B cell (primary cell): ENCODE measurements around the gene PCIF1. TPM values are rescaled to one million over a fixed set of nuclear protein-coding genes. Genes with fewer than 3 reads are reported as not detected.

ENCODE experiments used
- ATAC-seq: fragments of 200-7000 bp; cut with Tn5 transposase; one replicate; pipeline ENCODE4 v1.10.0; 2021; ENCODE audit warnings: low read depth, mild to moderate bottlenecking, moderate number of reproducible peaks, moderate library complexity
- CTCF ChIA-PET: fragments of 350-600 bp; sonication (Branson Sonifier 250); formaldehyde crosslinking; loops from one replicate; lab custom pipeline; 2021; ENCODE audit warnings: antibody characterized with exemption, inconsistent platforms; lab: Charles Lee
- POLR2A ChIA-PET: fragments of 350-600 bp; sonication (Branson Sonifier 250); formaldehyde crosslinking; loops from one replicate; lab custom pipeline; 2021; ENCODE audit warnings: antibody characterized with exemption; lab: Charles Lee
- DNase-seq: peaks from one replicate; pipeline ENCODE4 v3.0.0; 2013
- H2AFZ ChIP-seq: 2 replicates; pipeline ENCODE4 v1.6.1; 2012; ENCODE audit warnings: mild to moderate bottlenecking, low read depth, low read length; ENCODE audit not compliant: insufficient read depth, poor library complexity, severe bottlenecking
- H3K27ac ChIP-seq, 2 donors: 1 replicate in 1 of 2; 2 replicates in 1 of 2; pipeline ENCODE4 v1.5.1; 2012 to 2013; ENCODE audit warnings: low read length in 2 of 2, mild to moderate bottlenecking in 2 of 2, moderate library complexity in 1 of 2
- H3K27me3 ChIP-seq, 4 experiments: fragments of 200-600 bp in 1 of 4; sonication (generic) in 1 of 4; replicated peaks in 1 of 4; 1 replicate in 2 of 4; 2 replicates in 2 of 4; pipeline versions ENCODE4 v1.6.1 to v1.7.0; 2013 to 2016; ENCODE audit warnings: low read length in 3 of 4, mild to moderate bottlenecking in 2 of 4, mixed read lengths in 1 of 4, moderate library complexity in 1 of 4; ENCODE audit not compliant: insufficient read depth in 4 of 4, control insufficient read depth in 3 of 4; ENCODE audit errors: control extremely low read depth in 1 of 4
- H3K36me3 ChIP-seq, 2 experiments: replicated peaks in 1 of 2; 1 replicate in 1 of 2; 2 replicates in 1 of 2; pipeline versions ENCODE4 v1.6.1 to v1.7.1; 2013; ENCODE audit warnings: low read length in 1 of 2; ENCODE audit not compliant: insufficient read depth in 2 of 2, control insufficient read depth in 1 of 2; ENCODE audit errors: control extremely low read depth in 1 of 2, extremely low read depth in 1 of 2
- H3K4me1 ChIP-seq, 2 donors: fragments of 200-600 bp in 1 of 2; sonication (generic) in 1 of 2; 1 replicate in 1 of 2; 2 replicates in 1 of 2; pipeline versions ENCODE4 v1.5.1 to v1.6.1; 2013 to 2017; ENCODE audit warnings: low read length in 2 of 2; ENCODE audit not compliant: control insufficient read depth in 2 of 2, insufficient read depth in 2 of 2
- H3K4me2 ChIP-seq: replicated peaks from 2 replicates; pipeline ENCODE3; 2012; ENCODE audit warnings: mild to moderate bottlenecking, low read depth, low read length; ENCODE audit not compliant: poor library complexity, severe bottlenecking
- H3K4me3 ChIP-seq, 5 experiments: fragments of 200-600 bp in 1 of 5; sonication (generic) in 1 of 5; 1 replicate in 3 of 5; 2 replicates in 2 of 5; pipeline versions ENCODE4 v1.5.1 to v1.7.0; 2011 to 2016; ENCODE audit warnings: low read length in 4 of 5, mild to moderate bottlenecking in 4 of 5, low read depth in 2 of 5, control low read depth in 1 of 5, moderate library complexity in 1 of 5; ENCODE audit not compliant: insufficient read depth in 1 of 5; ENCODE audit errors: control extremely low read depth in 1 of 5, extremely low read depth in 1 of 5
- H3K79me2 ChIP-seq: fragments of 200-600 bp; sonication (generic); one replicate; pipeline ENCODE4 v1.6.0; 2016; ENCODE audit warnings: low read length; ENCODE audit not compliant: control insufficient read depth, insufficient read depth
- H3K9ac ChIP-seq: fragments of 200-600 bp; sonication (generic); 2 replicates; pipeline ENCODE4 v1.6.1; 2017; ENCODE audit warnings: mild to moderate bottlenecking, low read length, moderate library complexity
- H3K9me3 ChIP-seq, 3 donors: one replicate each; pipeline versions ENCODE4 v1.6.1 to v1.7.1; 2013; ENCODE audit warnings: low read length in 2 of 3; ENCODE audit not compliant: control insufficient read depth in 2 of 3, insufficient read depth in 1 of 3; ENCODE audit errors: control extremely low read depth in 1 of 3
- H4K20me1 ChIP-seq: 2 replicates; pipeline ENCODE4 v1.6.0; 2012; ENCODE audit warnings: mild to moderate bottlenecking, low read length; ENCODE audit not compliant: insufficient read depth, control insufficient read depth, poor library complexity, severe bottlenecking
- H3K27ac Mint-ChIP-seq: one replicate; pipeline ENCODE4 v1.8.0; 2021; ENCODE audit warnings: mixed read lengths
- H3K27me3 Mint-ChIP-seq: one replicate; pipeline ENCODE4 v1.8.0; 2021; ENCODE audit warnings: mixed read lengths
- H3K4me1 Mint-ChIP-seq: one replicate; pipeline ENCODE4 v1.8.0; 2021; ENCODE audit warnings: mixed read lengths
- H3K4me3 Mint-ChIP-seq: one replicate; pipeline ENCODE4 v1.8.0; 2021; ENCODE audit warnings: mixed read lengths
- H3K9me3 Mint-ChIP-seq: one replicate; pipeline ENCODE4 v1.8.0; 2022; ENCODE audit warnings: mixed read lengths; ENCODE audit not compliant: insufficient read depth
- CTCF ChIP-seq: fragments of 200-600 bp; IDR thresholded peaks from one replicate; pipeline ENCODE4 v1.8.0; 2022; ENCODE audit warnings: antibody characterized with exemption, mild to moderate bottlenecking
- EZH2 ChIP-seq: IDR thresholded peaks from 2 replicates; pipeline ENCODE4 v1.6.1; 2012; ENCODE audit warnings: borderline replicate concordance, low read depth, mild to moderate bottlenecking, moderate library complexity, low read length; ENCODE audit not compliant: insufficient read depth, poor library complexity, severe bottlenecking
- WGBS: methylation state at CpG from one replicate; pipeline ENCODE4 v1.1.5; 2013; ENCODE audit warnings: missing lambda C conversion rate; ENCODE audit not compliant: insufficient coverage; 5-methylcytosine and 5-hydroxymethylcytosine counted together
- intact Hi-C: fragments of 100-400 bp; cut with micrococcal nuclease; formaldehyde crosslinking; loops from one replicate; pipeline ENCODE4 v1.10.0; 2022
- polyA plus RNA-seq: library from polyadenylated mRNA; depleted of rRNA; stranded (reverse); fragments of >200 nt; gene quantifications from 2 replicates; pipeline ENCODE4 v1.2.3, GENCODE V29; 2012
- total RNA-seq, 2 donors: library from RNA; stranded (reverse); fragments of 120-200 nt in 1 of 2; gene quantifications; 1 replicate in 1 of 2; 2 replicates in 1 of 2; pipeline versions ENCODE4 v1.2.3 to v1.2.4, GENCODE V29; 2013 to 2022

The PCIF1 gene
- total and polyA plus RNA-seq, 2 donors (not counting 1 experiment from before 2014, with no cell fraction given), result 74.2 to 79.2 TPM

DNA sequence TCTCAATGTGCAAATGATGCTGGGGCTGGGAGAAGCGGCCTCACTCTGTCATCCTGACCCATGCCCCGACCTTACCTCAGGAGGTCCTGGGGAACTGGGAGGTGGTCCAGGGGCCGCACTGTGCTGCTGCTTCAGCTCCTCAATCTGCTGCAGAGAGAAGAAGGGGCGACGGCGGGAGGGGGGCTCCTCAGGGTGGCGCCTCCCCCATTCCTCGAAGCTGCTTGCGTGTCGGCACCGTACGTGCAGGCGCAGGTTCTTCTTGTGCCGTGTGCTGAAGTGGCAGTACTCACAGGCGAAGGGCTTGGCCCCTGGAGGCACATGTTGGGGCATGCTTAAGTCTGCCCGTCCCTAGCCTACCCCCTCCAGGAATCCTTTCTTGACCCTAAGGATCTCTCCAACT lies 24.6 kb downstream of the PCIF1 start:
- H3K27me3 ChIP-seq, result no peaks in the 10 kb centered on the region
- Mint-ChIP-seq H3K4me1 (peaks cover 2% of the 10 kb centered on the region), H3K27me3 (no peaks in the 10 kb centered on the region), H3K27ac (no peak overlapping the region), H3K9me3 (no peaks in the 10 kb centered on the region), H3K4me3 (no peak overlapping the region)
- peaks cover 0 to 9% of the 10 kb centered on the region in 2 donors for H3K4me1 ChIP-seq
- no peak overlapping the region for H3K4me2 ChIP-seq
- peaks cover 9% of the 10 kb centered on the region for H4K20me1 ChIP-seq
- TF ChIP-seq EZH2 (no peak), CTCF (no peak)
- H3K36me3 ChIP-seq, result peaks cover 0 to 73% of the 10 kb centered on the region in 2 experiments
- no peak overlapping the region for H3K27ac ChIP-seq
- DNase-seq, result no peak
- intact Hi-C loops, result no loop called here
- ChIA-PET CTCF (interaction anchor here (1.1 to 3.1 kb wide), 2 partner anchors 10 to 126 kb away, joined by 3 to 16 read pairs; partner anchors contain the start of gene SNX21), POLR2A (no interaction called here)
- H2AFZ ChIP-seq, result no peak overlapping the region
- no peak overlapping the region for H3K4me3 ChIP-seq
- no peak overlapping the region for H3K9ac ChIP-seq
- 89% methylated on average over 14 of the region's 16 CpGs for WGBS
- H3K9me3 ChIP-seq, result peaks cover 0 to 11% (median 0%) of the 10 kb centered on the region in 3 donors
- no peak for ATAC-seq
- H3K79me2 ChIP-seq, result no peaks in the 10 kb centered on the region

GRCh38 chr20:45959956-45960630 lies 25.6 kb downstream of the PCIF1 start:
- DNase-seq (no peak), ATAC-seq (peak; percentile 48)
- H3K4me2 ChIP-seq, result no peak overlapping the region
- no peak overlapping the region for H3K27ac ChIP-seq
- H3K9ac ChIP-seq, result no peak overlapping the region
- Mint-ChIP-seq H3K27ac (peak overlapping the region; percentile 38), H3K9me3 (no peaks in the 10 kb centered on the region), H3K4me1 (peaks cover 4% of the 10 kb centered on the region), H3K4me3 (no peak overlapping the region), H3K27me3 (no peaks in the 10 kb centered on the region)
- H4K20me1 ChIP-seq, result peaks cover 11% of the 10 kb centered on the region
- CTCF ChIA-PET, result interaction anchor here (0.8 to 6.1 kb wide), 6 partner anchors 10 to 160 kb away, joined by 3 to 57 read pairs (median 10); partner anchors contain the start of gene SNX21
- peaks cover 0 to 9% of the 10 kb centered on the region in 2 donors for H3K4me1 ChIP-seq
- TF ChIP-seq EZH2, result no peak
- no peak for TF ChIP-seq CTCF
- H3K9me3 ChIP-seq, result peaks cover 0 to 11% (median 0%) of the 10 kb centered on the region in 3 donors
- H3K79me2 ChIP-seq, result no peaks in the 10 kb centered on the region
- POLR2A ChIA-PET, result no interaction called here
- intact Hi-C loops, result no loop called here
- H3K27me3 ChIP-seq, result no peaks in the 10 kb centered on the region
- H3K36me3 ChIP-seq, result peaks cover 0 to 78% of the 10 kb centered on the region in 2 experiments
- no peak overlapping the region for H3K4me3 ChIP-seq
- WGBS, result 90% methylated on average over 5 of the region's 14 CpGs
- H2AFZ ChIP-seq, result no peak overlapping the region
